Measurements from ENCODE around the gene FMR1NB.

Gene FMR1NB

DNA sequence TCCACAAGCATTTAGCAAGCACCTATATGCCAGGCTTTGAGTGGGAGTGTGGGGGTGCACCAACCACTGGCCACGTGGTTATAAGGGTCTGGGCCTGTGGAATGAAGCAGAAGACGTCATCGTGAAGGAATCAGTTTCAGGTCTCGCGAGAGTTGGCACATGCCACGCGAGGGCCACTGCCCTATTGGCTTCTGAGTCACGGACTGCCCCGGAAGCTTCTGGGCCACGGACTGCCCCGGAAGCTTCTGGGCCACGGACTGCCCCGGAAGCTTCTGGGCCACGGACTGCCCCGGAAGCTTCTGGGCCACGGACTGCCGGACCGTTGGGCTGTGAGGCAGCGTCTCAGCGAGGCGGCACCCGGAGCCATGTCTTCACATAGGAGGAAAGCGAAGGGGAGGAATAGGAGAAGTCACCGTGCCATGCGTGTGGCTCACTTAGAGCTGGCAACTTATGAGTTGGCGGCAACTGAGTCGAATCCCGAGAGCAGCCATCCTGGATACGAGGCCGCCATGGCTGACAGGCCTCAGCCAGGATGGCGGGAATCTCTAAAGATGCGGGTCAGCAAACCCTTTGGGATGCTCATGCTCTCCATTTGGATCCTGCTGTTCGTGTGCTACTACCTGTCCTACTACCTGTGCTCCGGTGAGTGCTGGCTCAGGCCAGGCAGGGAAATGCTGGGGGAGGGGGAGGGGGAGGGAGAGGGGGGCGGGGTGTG, at the start of gene FMR1NB:
TSS of gene FMR1NB (plus strand) at position 300 of the 715 bp plus-strand sequence. CDS start at position 366, 66 bp downstream.
- in situ Hi-C loops (cut with MboI; ENCODE audit: low sequenced_read_pairs), result no loop called here

DNA sequence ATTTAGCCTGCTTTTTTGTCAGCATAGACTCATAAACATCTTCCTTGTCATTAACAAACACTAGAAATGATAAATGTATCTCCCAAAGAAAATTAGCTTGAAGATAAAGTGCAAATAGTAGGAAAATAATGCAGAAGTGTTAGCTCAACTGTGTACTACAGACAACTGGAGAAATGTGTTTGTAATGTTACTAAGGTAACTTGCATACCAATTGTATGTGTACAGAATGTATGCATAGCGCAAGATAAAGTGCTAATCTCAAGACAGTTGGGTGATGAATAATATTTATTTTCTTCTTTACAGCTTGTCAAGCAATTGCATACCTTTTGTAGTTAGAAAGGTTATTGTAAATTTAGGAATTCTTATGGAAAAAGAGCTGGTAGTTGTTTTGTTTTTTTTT, 47.3 kb upstream of the FMR1NB start:
- in situ Hi-C loops (cut with MboI; ENCODE audit: low sequenced_read_pairs), result no loop called here

- in situ Hi-C loops (cut with MboI; ENCODE audit: low sequenced_read_pairs), result no loop called here
Observed at GRCh38 chrX:147935156-147935758, 45.9 kb upstream of the FMR1NB start.

DNA sequence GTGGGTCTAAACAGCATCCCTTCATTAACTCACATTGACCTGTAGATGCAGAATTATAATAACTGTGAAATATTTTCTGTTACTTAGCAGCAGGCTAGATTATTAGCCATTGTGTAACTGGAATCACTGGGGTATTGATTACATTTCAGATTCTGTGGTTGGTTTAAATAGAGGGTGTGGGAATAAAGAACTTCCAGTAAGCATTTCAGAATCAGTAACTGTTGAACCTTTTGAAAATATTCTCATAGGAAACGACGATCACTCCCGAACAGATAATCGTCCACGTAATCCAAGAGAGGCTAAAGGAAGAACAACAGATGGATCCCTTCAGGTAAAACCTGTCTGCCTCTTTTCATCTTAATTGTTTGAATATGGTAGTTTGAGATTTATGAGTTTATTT, 35.9 kb upstream of the FMR1NB start:
- in situ Hi-C loops (cut with MboI; ENCODE audit: low sequenced_read_pairs), result no loop called here

GRCh38 chrX:147948531-147948930, 32.6 kb upstream of the FMR1NB start:
- in situ Hi-C loops (cut with MboI; ENCODE audit: low sequenced_read_pairs), result no loop called here

GRCh38 chrX:147950352-147950751, 30.8 kb upstream of the FMR1NB start:
- in situ Hi-C loops (cut with MboI; ENCODE audit: low sequenced_read_pairs), result no loop called here

- in situ Hi-C loops (cut with MboI; ENCODE audit: low sequenced_read_pairs), result no loop called here
Observed at GRCh38 chrX:147953976-147954375, 27.2 kb upstream of the FMR1NB start.

- in situ Hi-C loops (cut with MboI; ENCODE audit: low sequenced_read_pairs), result no loop called here
Observed at GRCh38 chrX:147957291-147957690, 23.8 kb upstream of the FMR1NB start.

GRCh38 chrX:147958291-147958690, 22.8 kb upstream of the FMR1NB start:
- in situ Hi-C loops (cut with MboI; ENCODE audit: low sequenced_read_pairs), result no loop called here

DNA sequence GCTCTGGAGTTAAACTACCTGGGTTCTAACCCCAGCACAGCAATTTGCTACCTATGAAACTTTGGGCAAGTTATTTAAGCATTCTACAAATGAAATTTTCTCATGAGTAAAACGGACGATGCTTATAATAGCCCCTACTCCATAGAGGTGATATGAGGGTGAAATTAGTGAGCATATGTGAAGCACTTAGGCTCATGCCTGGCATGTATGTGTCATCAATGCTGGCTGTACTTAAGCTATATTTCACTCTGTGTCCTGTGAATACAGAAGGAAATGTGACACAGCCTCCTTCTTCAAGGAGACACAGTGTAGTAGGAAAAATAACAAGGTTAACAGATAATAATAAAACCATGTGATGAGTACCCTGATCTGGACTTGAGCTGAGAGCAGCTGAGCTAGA, 20.4 kb upstream of the FMR1NB start:
- in situ Hi-C loops (cut with MboI; ENCODE audit: low sequenced_read_pairs), result no loop called here

GRCh38 chrX:147962476-147962875, 18.7 kb upstream of the FMR1NB start:
- in situ Hi-C loops (cut with MboI; ENCODE audit: low sequenced_read_pairs), result no loop called here

- in situ Hi-C loops (cut with MboI; ENCODE audit: low sequenced_read_pairs), result no loop called here
Observed at GRCh38 chrX:147978931-147979330, 2.2 kb upstream of the FMR1NB start.

GRCh38 chrX:148020329-148020728, 39.2 kb downstream of the FMR1NB start:
- in situ Hi-C loops (cut with MboI; ENCODE audit: low sequenced_read_pairs), result no loop called here

DNA sequence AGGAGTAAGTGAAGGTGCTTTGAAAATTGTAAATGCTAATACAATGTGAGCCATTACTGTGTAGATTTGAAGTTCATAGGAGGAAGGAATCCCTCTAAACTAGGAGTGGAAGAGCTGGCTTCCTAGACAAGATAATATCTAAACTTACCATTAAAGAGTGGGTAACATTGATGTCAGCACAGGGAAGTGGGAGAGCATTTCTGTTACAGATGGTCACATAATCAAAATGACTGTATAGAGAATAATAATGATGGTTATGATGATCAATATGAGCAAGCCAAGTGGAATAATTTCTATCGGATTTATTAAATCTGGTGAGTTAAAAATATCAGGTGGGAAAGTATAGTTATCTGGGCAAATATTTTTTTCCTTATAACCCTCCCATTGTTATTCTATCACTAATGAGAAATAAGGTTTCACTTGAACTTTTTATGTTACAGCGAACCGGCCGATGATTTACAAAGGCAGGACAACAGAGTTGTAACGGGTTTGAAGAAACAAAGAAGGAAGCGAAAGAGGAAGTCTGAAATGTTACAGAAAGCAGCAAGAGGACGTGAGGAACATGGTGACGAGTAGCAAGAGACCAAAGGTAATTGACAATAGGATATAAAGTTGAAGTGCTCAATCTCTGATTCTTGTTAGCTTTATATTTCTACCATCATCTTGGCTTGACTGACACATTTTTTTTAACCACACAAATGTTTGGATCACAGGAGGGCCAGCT, 43.5 kb downstream of the FMR1NB start:
- in situ Hi-C loops (cut with MboI; ENCODE audit: low sequenced_read_pairs), result no loop called here

- in situ Hi-C loops (cut with MboI; ENCODE audit: low sequenced_read_pairs), result no loop called here
Observed at GRCh38 chrX:148035380-148035779, 54.2 kb downstream of the FMR1NB start.

- in situ Hi-C loops (cut with MboI; ENCODE audit: low sequenced_read_pairs), result no loop called here
Observed at GRCh38 chrX:148037020-148037419, 55.9 kb downstream of the FMR1NB start.

DNA sequence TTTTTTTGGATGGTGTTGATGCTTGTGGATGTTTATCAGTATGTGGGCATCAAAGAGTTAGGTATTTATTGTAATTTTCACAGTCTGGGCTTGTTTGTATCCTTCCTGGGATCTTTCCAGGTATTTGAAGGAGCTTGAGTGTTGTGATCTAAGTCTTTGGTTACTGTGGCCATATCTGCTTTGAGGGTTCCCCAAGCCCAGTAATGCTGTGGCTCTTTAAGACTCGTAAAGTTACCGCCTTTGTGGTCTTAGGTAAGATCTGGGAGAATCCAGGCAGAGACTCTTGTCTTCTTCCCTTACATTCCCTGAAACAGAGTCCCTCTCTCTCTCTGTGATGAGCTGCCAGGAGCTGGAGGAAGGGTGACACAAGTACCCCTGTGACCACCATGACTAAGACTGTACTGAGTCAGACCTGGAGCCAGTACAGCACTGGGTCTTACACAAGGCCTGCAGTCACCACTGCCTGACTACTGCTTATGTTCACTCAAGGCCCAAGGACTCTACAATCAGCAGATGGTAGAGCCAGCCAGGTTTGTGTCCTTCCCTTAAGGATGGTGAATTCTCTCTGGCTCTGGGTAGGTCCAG, 62.2 kb downstream of the FMR1NB start:
- in situ Hi-C loops (cut with MboI; ENCODE audit: low sequenced_read_pairs), result no loop called here

GRCh38 chrX:148047200-148047599, 66.1 kb downstream of the FMR1NB start:
- in situ Hi-C loops (cut with MboI; ENCODE audit: low sequenced_read_pairs), result no loop called here

DNA sequence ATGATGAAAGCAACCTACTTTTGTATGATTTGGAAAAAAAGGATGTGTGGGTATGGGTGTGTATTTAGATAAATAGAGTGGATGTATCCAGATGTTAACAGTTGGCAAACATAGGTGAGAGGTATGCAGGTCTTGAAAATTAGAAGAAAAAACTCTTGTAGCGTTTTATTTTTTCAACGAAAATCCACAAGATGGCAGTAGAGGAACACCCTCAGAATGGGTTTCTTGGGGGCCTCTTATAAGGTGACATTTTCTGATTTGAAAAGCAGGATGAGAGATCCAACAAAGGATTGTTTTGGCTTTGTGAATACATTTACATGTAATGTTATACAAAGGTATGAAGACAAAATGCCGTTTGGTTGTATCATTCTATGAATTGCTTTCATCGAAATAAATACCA, 68.3 kb downstream of the FMR1NB start:
- in situ Hi-C loops (cut with MboI; ENCODE audit: low sequenced_read_pairs), result no loop called here

GRCh38 chrX:148051973-148052372, 70.8 kb downstream of the FMR1NB start:
- in situ Hi-C loops (cut with MboI; ENCODE audit: low sequenced_read_pairs), result no loop called here

DNA sequence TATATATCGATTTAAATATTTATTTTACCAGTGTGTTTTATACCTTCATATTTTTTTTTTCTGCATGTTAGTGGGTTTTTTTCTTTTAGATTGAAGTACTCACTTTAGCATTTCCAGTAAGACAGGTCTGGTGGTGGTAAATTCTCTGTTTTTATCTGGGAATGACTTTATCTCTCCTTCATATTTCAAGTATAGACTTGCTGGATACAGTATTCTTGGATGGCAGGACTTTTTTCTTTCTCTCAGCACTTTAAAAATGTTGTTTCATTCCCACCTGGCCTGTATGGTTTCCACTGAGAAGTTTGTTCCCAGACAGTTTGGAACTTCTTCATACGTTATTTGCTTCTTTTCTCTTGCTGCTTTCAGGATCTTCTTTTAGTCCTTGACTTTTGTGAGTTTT, 86.1 kb downstream of the FMR1NB start:
- in situ Hi-C loops (cut with MboI; ENCODE audit: low sequenced_read_pairs), result no loop called here
